Heart left ventricle (tissue), 13 donors: ENCODE measurements around the gene VPS18.

Source experiments
- POLR2A ChIP-seq, 2 donors: fragments of 450-650 bp; IDR thresholded peaks; one replicate each; pipeline ENCODE4 v1.6.1; 2017; ENCODE audit warnings: antibody characterized with exemption in 2 of 2, mild to moderate bottlenecking in 2 of 2, moderate library complexity in 2 of 2
- TF ChIP-seq, protein P1 (sequence below), 12 donors: fragments of 200-600 bp; sonication (generic) in 4 of 12; IDR thresholded peaks; one replicate each; pipeline versions ENCODE4 v1.5.0 to v1.8.0; 2018 to 2022; ENCODE audit warnings: antibody characterized with exemption in 12 of 12, mild to moderate bottlenecking in 5 of 12
- donor health status: ischemic (EF 13 %, LVEDD 7.1; RV severe dilation, severe dysfunction).
- donor health status: DM: no; HTN: yes; CAD: no.
- donor health status: DM: no; HTN: no; CAD: no.
- donor health status: ischemic (EF 25% LVEDD 6.9; RV normal size, moderate dysfunction).
- donor health status: ischemic (EF 25% LVEDD 5.7; RV mildly dilated, moderate dysfunction).
- donor health status: ischemic (EF 35%, LVEDD 5.7; RV mildly dilated, moderate dysfunction).
- donor health status: nonischemic (EF 11% LVEDD 7.7; RV severe dilation, severe dysfunction).
- donor health status: DM: yes; HTN: yes; CAD: no.
- donor health status: PGD.
- donor health status: ischemic (EF 29% LVEDD 5.4; RV normal size, mild dysfunction).
- donor health status: nonischemic (EF 23%, LVEDD 6.1; RV moderate dilation, normal function).

DNA sequence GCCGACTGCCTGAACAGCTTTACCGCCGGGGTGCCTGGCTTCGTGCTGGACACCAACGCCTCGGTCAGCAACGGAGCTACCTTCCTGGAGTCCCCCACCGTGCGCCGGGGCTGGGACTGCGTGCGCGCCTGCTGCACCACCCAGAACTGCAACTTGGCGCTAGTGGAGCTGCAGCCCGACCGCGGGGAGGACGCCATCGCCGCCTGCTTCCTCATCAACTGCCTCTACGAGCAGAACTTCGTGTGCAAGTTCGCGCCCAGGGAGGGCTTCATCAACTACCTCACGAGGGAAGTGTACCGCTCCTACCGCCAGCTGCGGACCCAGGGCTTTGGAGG is 49.6 kb upstream of the VPS18 start:
- TF ChIP-seq, protein P1, sequence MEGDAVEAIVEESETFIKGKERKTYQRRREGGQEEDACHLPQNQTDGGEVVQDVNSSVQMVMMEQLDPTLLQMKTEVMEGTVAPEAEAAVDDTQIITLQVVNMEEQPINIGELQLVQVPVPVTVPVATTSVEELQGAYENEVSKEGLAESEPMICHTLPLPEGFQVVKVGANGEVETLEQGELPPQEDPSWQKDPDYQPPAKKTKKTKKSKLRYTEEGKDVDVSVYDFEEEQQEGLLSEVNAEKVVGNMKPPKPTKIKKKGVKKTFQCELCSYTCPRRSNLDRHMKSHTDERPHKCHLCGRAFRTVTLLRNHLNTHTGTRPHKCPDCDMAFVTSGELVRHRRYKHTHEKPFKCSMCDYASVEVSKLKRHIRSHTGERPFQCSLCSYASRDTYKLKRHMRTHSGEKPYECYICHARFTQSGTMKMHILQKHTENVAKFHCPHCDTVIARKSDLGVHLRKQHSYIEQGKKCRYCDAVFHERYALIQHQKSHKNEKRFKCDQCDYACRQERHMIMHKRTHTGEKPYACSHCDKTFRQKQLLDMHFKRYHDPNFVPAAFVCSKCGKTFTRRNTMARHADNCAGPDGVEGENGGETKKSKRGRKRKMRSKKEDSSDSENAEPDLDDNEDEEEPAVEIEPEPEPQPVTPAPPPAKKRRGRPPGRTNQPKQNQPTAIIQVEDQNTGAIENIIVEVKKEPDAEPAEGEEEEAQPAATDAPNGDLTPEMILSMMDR (IDR thresholded peaks at IDR 0.05): no peak
- no peak for TF ChIP-seq POLR2A (IDR thresholded peaks at IDR 0.05)
